Measurements from ENCODE around the gene GLRX. TPM values are rescaled to one million over a fixed set of nuclear protein-coding genes. Genes with fewer than 3 reads are reported as not detected.
A peak's percentile ranks its signal among the peaks of the same experiment; 100 is the strongest.

GLRX gene
- total and polyA plus RNA-seq, 2 of the 13 experiments (the other 11 are each of a cell fraction or from before 2014, with no cell fraction given), result 63.8 to 499 TPM

DNA sequence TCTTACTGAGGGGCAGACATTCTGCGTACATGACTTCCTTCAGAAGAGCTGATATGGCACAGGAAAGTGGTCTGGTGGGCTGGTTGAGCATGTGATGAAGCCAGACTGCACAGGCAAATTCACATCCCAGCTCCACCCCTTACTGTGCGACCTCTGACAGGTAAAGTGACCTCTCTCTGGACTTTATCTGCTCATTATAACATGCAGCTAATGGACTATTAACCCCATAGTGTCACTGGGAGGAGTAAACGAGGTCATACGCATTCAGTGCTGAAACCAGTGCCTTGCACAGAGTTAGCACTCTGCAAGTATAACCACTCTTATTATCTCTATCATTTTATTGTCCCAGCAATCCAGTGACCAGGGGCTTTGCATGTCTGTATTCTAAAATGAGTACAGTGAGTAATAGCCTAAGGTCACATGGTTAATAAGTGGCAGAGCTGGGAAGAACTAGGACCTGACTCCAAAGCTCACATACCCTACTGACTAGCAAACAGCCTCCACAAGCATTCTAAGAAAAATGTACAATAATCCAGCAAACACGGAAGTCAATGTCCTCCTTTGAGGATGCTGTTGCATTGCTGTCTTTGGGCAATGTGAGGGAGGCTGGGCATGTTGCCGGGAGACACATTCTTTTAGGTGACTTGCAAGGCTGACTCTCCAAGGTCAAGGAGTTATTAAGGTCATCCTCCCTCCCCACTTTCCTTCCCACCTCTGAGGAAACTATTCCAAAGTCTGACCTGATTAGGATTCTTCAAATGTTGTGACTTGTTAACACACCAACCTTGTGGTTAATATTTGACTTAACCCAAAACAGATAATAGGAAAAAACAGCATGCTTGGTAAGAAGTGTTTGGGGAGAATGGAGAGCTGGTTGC is 19.0 kb downstream of the GLRX start (continued):
- no peak for TF ChIP-seq AKAP8 (CRISPR knock-in tag; IDR thresholded peaks at IDR 0.05)
- no peak for TF ChIP-seq AGO1 (IDR thresholded peaks at IDR 0.05; ENCODE audit: low read depth, low read length, poor library complexity, severe bottlenecking)
- TF ChIP-seq SNRNP70 (IDR thresholded peaks at IDR 0.05; ENCODE audit: low read depth, low read length), result no peak
- peak; percentile 81 for TF ChIP-seq TEAD3 (CRISPR knock-in tag; optimal IDR thresholded peaks at IDR 0.05; ENCODE audit: borderline replicate concordance)
- TF ChIP-seq CBFB (CRISPR knock-in tag; IDR thresholded peaks at IDR 0.05), result 0 out of 2 replicates have a peak, but pooled peaks have one; percentile 21
- TF ChIP-seq REPIN1 (CRISPR knock-in tag; IDR thresholded peaks at IDR 0.05; ENCODE audit: borderline replicate concordance, low read depth), result no peak
- TF ChIP-seq, protein P1, sequence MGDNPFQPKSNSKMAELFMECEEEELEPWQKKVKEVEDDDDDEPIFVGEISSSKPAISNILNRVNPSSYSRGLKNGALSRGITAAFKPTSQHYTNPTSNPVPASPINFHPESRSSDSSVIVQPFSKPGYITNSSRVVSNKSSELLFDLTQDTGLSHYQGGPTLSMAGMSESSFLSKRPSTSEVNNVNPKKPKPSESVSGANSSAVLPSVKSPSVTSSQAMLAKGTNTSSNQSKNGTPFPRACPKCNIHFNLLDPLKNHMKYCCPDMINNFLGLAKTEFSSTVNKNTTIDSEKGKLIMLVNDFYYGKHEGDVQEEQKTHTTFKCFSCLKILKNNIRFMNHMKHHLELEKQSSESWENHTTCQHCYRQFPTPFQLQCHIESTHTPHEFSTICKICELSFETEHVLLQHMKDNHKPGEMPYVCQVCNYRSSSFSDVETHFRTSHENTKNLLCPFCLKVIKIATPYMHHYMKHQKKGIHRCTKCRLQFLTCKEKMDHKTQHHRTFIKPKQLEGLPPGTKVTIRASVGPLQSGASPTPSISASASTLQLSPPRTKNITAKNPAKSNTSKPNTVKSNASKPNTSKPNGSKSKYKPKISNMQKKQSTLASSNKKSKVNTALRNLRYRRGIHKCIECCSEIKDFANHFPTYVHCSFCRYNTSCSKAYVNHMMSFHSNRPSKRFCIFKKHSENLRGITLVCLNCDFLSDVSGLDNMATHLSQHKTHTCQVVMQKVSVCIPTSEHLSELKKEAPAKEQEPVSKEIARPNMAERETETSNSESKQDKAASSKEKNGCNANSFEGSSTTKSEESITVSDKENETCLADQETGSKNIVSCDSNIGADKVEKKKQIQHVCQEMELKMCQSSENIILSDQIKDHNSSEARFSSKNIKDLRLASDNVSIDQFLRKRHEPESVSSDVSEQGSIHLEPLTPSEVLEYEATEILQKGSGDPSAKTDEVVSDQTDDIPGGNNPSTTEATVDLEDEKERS (CRISPR knock-in tag; IDR thresholded peaks at IDR 0.05), result no peak
- TF ChIP-seq TARDBP (CRISPR knock-in tag; IDR thresholded peaks at IDR 0.05), result no peak
- peak; percentile 70; the same call in 1 of the 2 replicates for TF ChIP-seq ZNF430 (CRISPR knock-in tag; IDR thresholded peaks at IDR 0.05)
- TF ChIP-seq MED1 (CRISPR knock-in tag; IDR thresholded peaks at IDR 0.05), result peak; percentile 45; the same call in 1 of the 2 replicates
- TF ChIP-seq ZNF138 (CRISPR knock-in tag; IDR thresholded peaks at IDR 0.05; ENCODE audit: low read depth), result no peak
- no peak for TF ChIP-seq ZNF329 (CRISPR knock-in tag; IDR thresholded peaks at IDR 0.05; ENCODE audit: low read depth)
- no peak for TF ChIP-seq EZH2 (conservative IDR thresholded peaks at IDR 0.05; ENCODE audit: low read depth, low read length)
- no peak for TF ChIP-seq ZBTB7B (CRISPR knock-in tag; IDR thresholded peaks at IDR 0.05)
- TF ChIP-seq SOX5 (CRISPR knock-in tag; IDR thresholded peaks at IDR 0.05; ENCODE audit: borderline replicate concordance), result peak; percentile 16
- TF ChIP-seq ZFP36L1 (CRISPR knock-in tag; IDR thresholded peaks at IDR 0.05), result no peak
- TF ChIP-seq ZNF772 (CRISPR knock-in tag; IDR thresholded peaks at IDR 0.05), result 0 out of 2 replicates have a peak, but pooled peaks have one; percentile 51
- TF ChIP-seq CREM (IDR thresholded peaks at IDR 0.05), result peak; percentile 60
- no peak for TF ChIP-seq CREM (CRISPR knock-in tag; IDR thresholded peaks at IDR 0.05)
- TF ChIP-seq, protein P2, sequence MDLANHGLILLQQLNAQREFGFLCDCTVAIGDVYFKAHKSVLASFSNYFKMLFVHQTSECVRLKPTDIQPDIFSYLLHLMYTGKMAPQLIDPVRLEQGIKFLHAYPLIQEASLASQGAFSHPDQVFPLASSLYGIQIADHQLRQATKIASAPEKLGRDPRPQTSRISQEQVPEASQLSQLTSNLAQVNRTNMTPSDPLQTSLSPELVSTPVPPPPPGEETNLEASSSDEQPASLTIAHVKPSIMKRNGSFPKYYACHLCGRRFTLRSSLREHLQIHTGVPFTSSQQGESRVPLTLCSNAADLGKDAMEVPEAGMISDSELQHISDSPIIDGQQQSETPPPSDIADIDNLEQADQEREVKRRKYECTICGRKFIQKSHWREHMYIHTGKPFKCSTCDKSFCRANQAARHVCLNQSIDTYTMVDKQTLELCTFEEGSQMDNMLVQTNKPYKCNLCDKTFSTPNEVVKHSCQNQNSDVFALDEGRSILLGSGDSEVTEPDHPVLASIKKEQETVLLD (CRISPR knock-in tag; IDR thresholded peaks at IDR 0.05; ENCODE audit: low read depth), result no peak
- TF ChIP-seq SOX6 (IDR thresholded peaks at IDR 0.05), result no peak
- peak; percentile 81; the same call in 1 of the 2 replicates for TF ChIP-seq SOX6 (CRISPR knock-in tag; IDR thresholded peaks at IDR 0.05)
- TF ChIP-seq PLRG1 (conservative IDR thresholded peaks at IDR 0.05), result no peak
- peak; percentile 84 for TF ChIP-seq ELF1 (CRISPR knock-in tag; IDR thresholded peaks at IDR 0.05)
- TF ChIP-seq ZNF264 (CRISPR knock-in tag; IDR thresholded peaks at IDR 0.05), result no peak
- no peak for TF ChIP-seq ZNF768 (CRISPR knock-in tag; IDR thresholded peaks at IDR 0.05)
- no peak for TF ChIP-seq JDP2 (CRISPR knock-in tag; IDR thresholded peaks at IDR 0.05; ENCODE audit: borderline replicate concordance)
- TF ChIP-seq FOXM1 (CRISPR knock-in tag; IDR thresholded peaks at IDR 0.05), result no peak

Data from HepG2 (cell line).